GM12872 (cell line): ENCODE data around the gene TLE1.

Experiments
- CTCF ChIP-seq: IDR thresholded peaks from 3 replicates; pipeline ENCODE4 v1.5.1; 2011; ENCODE audit warnings: low read depth, mild to moderate bottlenecking, low read length, moderate library complexity; ENCODE audit not compliant: insufficient read depth

TLE1 gene

GRCh38 chr9:81591791-81592190, 97.6 kb downstream of the TLE1 start:
- no peak for TF ChIP-seq CTCF

DNA sequence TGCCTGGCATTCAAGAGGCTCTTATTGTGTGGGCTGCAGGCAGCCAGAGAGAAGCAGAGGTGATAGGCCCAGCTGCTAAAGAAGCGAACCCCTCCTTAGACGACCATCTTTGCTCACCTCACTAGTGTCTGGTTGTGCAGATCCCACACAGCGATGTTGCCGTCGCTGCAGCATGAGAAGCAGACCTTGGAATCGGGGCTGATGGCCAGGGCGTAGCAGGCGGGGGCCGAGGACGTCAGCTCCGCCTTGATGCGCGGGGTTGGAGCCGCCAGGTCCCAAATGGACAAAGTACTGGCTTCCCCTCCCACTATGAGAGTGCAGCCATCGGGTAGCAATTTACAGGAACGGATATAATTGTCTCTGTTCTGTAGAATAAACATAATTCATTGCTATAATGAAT, 98.7 kb downstream of the TLE1 start:
- no peak for TF ChIP-seq CTCF

GRCh38 chr9:81589819-81590218, 99.5 kb downstream of the TLE1 start:
- TF ChIP-seq CTCF: no peak

DNA sequence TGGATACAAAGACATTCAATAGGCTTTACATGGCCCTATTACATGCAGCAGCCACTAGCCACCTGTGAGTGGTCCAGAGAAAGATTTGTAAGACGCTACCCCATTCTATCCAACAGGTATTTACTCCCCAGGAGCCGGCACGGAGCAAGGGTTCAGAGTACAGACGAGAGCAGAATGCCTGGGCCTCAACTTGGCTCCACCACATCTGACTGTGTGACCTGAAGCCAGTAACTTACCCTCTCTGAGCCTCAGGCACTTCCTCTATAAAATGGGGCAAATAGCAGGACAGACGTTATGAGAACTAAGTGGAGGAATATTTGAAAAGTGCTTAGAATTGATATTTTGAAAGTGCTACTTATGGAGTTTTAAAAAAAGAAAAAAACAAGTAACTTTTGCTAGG, 100.0 kb downstream of the TLE1 start:
- no peak for TF ChIP-seq CTCF

- TF ChIP-seq CTCF: no peak
Measured at GRCh38 chr9:81588148-81588871, 101.0 kb downstream of the TLE1 start.

DNA sequence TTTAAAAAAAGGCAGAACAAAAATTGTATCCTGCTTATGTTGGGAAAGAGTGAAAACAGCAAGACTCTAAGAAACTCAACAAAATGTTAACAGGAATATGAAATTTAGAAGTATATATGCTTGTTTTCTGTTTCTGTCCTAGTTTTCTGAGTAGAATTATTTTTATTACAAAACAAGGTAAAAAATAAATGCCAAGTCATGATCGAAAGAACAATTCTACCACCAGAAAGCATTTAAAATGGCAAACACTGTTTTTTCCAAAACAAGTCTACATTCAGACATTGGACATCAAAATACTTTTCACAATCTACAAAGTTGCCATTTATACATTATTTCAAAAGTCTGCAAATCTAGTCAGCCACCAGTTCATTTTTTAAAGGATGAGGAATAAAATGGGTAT, 102.6 kb downstream of the TLE1 start:
- TF ChIP-seq CTCF: no peak

DNA sequence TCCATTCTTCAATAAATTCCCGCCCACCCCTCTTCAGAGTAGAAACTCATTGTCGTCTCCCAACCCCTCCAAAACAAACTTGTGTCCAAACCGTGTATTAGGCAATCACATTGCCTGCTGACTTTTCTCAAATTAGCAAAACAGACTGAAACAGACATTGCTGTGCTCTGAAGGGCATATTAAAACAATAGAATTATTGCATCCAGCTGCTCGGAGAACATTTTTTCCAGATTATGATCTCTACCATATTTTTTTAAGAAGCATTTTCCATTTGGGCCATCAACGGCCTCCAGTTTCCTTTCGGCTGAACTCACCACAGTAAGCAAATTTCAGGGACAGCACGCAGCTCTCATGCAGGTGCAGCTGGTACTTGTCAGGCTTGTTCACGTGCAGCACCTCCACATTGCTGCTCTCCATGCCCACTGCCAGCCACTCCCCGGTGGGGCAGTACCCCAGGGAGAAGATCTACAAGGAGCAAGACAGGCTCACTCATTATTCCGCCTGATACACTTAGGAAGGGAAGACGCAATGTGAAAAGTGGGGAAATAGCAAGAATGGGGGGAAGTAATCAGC, 104.1 kb downstream of the TLE1 start:
- TF ChIP-seq CTCF: no peak
